ENCODE measurements around the gene DLGAP1. TPM values are rescaled to one million over a fixed set of nuclear protein-coding genes. Genes with fewer than 3 reads are reported as not detected.

The DLGAP1 gene
- total and polyA plus RNA-seq, 9 donors, result 2.0 to 42.7 (median 3.8) TPM

GRCh38 chr18:4231260-4231659 lies 223.8 kb downstream of the DLGAP1 start:
- no peaks in the 10 kb centered on the region for H3K9me3 ChIP-seq
- H3K4me1 ChIP-seq (ENCODE audit: insufficient read depth), result no peaks in the 10 kb centered on the region
- TF ChIP-seq CTCF (IDR thresholded peaks at IDR 0.05) (no peak), POLR2A (IDR thresholded peaks at IDR 0.05) (no peak), EP300 (IDR thresholded peaks at IDR 0.05) (no peak)
- H3K4me3 ChIP-seq, result no peak overlapping the region
- H3K27me3 ChIP-seq, result no peaks in the 10 kb centered on the region
- no peak overlapping the region for H3K27ac ChIP-seq
- intact Hi-C loops (cut with DNase I), result no loop called here
- no peaks in the 10 kb centered on the region for H3K36me3 ChIP-seq
- no peak for DNase-seq

- no peak for DNase-seq
- no peak for TF ChIP-seq CTCF (IDR thresholded peaks at IDR 0.05)
- no peak for TF ChIP-seq POLR2A (IDR thresholded peaks at IDR 0.05)
- no peak for TF ChIP-seq EP300 (IDR thresholded peaks at IDR 0.05)
- Histone ChIP-seq H3K4me1 (ENCODE audit: insufficient read depth) (no peaks in the 10 kb centered on the region), H3K9me3 (no peaks in the 10 kb centered on the region), H3K27me3 (no peaks in the 10 kb centered on the region), H3K36me3 (no peaks in the 10 kb centered on the region), H3K27ac (no peak overlapping the region), H3K4me3 (no peak overlapping the region)
- intact Hi-C loops (cut with DNase I), result no loop called here
- 56 to 72% (median 59%) methylated on average over 3 of the region's 3 CpGs for WGBS, 3 donors
Observed at GRCh38 chr18:4230450-4231168, 224.5 kb downstream of the DLGAP1 start.

- TF ChIP-seq POLR2A (IDR thresholded peaks at IDR 0.05) (no peak), CTCF (IDR thresholded peaks at IDR 0.05) (no peak), EP300 (IDR thresholded peaks at IDR 0.05) (no peak)
- Histone ChIP-seq H3K4me3 (no peak overlapping the region), H3K27me3 (no peaks in the 10 kb centered on the region), H3K27ac (no peak overlapping the region), H3K36me3 (no peaks in the 10 kb centered on the region), H3K9me3 (no peaks in the 10 kb centered on the region), H3K4me1 (ENCODE audit: insufficient read depth) (no peaks in the 10 kb centered on the region)
- WGBS, 3 donors, result 79 to 87% (median 86%) methylated on average over 4 of the region's 4 CpGs
- DNase-seq, result no peak
- intact Hi-C loops (cut with DNase I), result no loop called here
Observed at GRCh38 chr18:4224031-4224704, 230.9 kb downstream of the DLGAP1 start.

GRCh38 chr18:4211111-4211837 lies 243.8 kb downstream of the DLGAP1 start:
- H3K4me1 ChIP-seq (ENCODE audit: insufficient read depth), result no peaks in the 10 kb centered on the region
- intact Hi-C loops (cut with DNase I), result no loop called here
- no peaks in the 10 kb centered on the region for H3K9me3 ChIP-seq
- no peaks in the 10 kb centered on the region for H3K36me3 ChIP-seq
- no peak overlapping the region for H3K4me3 ChIP-seq
- H3K27ac ChIP-seq, result no peak overlapping the region
- TF ChIP-seq CTCF (IDR thresholded peaks at IDR 0.05) (no peak), POLR2A (IDR thresholded peaks at IDR 0.05) (no peak), EP300 (IDR thresholded peaks at IDR 0.05) (no peak)
- WGBS, 3 donors, result 74 to 78% (median 76%) methylated on average over 5 of the region's 5 CpGs
- H3K27me3 ChIP-seq, result no peaks in the 10 kb centered on the region
- DNase-seq, result no peak
